HG03565 (cell line): Measurements from ENCODE around the gene IGF1R.

Experiments used
- ATAC-seq: cut with Tn5 transposase; IDR thresholded peaks from one replicate; pipeline ENCODE4 v1.9.1; 2021; ENCODE audit warnings: mild to moderate bottlenecking, moderate library complexity; ENCODE audit not compliant: unreplicated experiment

IGF1R gene

DNA sequence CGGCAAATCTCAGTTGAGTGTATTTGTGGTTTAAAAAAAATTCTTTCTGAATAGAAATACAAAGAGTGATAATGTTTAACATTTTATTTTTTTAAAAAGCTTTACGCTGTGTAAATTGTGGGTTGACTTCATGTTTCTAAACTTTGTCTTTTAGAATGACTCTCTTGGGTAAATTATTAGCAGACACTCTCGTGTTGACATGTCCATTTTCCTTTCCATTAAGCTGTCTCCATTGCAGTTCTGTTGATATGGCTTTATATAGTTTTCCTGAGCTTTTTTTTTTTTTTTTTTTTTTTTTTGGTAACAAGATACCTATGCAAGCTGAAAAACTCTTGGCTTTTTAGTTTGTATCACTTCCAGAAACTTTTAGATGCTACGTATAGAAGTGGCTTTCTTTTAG, 92.6 kb downstream of the IGF1R start:
- ATAC-seq, result no peak

DNA sequence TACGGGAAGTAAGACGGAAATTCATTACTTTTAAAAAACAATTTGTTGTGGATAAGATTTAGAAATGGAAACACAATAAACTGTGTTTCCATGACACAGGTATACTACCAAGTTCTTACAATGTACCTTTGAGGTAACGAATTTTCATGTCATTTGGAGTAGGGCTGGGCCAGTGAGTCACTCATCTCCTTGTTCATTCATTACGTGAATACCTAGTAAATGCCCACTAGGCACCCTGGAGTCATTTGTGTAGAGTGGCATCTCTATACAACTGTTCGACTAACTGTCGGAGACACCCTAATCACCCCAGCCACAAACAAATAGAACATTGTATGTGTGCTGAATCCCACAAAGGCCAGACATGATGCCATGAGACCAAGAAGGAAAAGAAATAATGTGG, 94.8 kb downstream of the IGF1R start:
- ATAC-seq, result no peak

DNA sequence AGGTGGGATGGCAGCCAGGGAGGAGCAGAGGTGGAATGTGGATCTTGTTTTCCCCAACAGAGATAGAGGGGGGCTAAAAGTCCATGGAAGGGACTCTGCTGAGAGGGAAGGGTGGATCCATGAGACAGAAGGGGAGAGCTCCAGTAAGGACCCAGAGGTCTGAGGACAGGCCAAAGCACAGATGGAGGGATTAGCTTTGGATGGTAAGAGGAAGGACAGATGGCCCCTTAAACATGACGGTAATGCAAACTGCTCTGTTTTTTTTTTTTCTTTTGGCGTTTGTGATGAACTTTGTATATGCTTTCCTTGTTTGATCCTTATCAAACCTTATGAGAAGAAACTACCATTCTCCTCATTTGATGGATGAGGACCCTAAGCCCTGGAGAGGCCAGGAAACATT, 96.2 kb downstream of the IGF1R start:
- ATAC-seq, result no peak

DNA sequence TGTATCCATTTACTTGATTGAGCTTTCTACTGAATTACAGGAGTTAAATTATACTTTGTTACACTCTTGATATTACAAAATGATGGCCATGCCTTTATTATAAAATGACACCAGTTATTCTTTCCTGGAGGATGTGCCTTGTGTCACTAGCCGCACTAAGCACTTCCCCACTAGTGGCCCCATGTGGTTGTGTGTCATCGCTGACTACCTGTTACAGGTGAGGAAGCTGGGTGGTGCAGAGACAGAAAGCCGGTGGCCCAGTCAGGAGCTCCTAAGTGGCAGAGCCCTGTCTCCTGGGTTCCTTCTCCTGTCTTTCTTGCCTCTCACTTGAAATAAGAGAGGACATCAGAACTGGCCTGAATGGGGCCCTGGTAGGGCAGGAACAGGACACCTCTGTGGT, 96.8 kb downstream of the IGF1R start:
- ATAC-seq, result no peak

DNA sequence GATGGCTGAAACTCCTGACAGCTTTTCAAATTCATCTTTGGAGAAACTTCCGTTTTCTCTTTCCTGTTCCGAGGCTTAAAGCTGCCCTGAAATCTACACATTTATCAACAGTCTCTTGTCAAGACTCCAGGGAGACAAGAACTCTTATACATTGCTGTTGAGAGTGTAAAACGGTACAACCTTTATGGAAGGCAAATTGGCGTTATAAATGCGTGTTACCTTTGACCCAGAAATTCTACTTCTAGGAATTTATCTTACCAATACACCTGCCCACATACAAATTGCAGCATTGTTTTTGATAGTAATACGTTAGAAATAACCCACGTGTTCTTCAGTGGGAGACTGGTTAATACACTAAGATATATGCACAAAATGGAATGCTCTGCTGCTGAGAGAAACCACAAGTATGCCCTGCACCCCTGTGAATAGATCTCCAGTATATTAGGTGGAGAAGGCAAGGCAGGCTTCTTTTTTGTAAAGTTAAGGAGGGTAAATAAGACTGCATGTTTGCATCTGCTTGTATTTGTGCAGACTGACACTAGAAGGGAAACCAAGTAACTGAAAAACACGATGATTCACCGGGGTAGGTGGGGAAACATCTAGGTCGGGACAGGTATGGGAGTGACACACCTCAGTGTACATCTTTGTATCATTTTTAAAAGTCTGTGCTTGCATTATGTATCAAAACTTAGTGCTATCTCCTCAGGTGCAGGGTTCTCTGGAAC, 97.5 kb downstream of the IGF1R start:
- ATAC-seq, result no peak

DNA sequence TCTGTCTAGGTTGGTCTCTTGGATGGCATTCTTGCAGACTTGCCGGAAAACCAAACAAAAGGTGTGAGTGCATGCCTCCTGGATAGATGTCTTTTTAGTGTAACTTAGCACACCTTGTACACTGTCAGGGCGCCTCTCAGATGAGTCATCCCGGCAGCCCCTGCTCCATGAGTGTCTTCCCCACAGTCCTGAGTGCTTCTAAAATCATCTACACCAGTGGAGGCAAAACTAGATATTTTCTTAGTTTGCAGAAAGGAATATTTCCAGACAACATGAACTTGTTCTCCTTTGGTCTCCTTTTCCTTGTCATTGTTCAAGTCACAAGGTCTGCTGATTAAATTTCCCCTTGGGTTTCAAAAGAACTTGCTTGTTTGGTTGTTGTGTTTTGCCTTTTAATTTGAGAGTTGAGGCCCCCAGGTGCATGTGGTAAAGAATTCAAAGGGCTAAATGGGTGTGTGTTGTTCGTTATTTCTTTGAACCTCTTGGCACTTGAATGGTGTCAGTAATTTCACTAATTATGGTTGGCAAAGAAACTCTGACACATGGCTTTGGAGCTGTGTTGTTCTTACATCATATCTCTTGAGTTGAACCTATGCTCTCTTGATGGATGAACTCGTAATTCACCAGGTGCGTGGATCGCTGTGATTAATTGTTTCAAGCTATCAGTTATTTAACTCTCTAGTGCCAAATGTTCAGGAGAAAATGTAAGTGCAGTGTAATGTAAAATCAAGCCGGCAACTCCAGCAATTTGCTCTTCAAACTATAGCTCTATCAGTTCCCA, 98.2 kb downstream of the IGF1R start:
- ATAC-seq, result no peak

DNA sequence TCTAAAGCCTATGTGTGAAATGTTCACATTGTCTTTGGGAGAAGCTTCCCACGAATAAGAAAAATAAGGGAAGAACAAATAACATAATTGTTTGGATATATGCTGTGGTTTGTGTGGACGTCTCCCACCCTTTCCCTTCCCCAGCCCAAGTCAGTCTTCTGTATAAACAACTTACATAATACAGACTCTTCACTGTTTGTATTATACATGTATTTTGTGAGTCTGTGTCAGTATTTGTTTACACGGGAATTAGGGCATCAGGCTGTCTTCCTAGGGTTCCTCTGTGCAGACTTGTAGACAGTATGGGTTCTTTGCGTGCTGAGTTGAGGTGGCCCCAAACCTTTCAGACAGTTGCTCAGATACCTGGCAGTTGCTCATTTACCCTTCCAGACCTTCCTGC, 103.4 kb downstream of the IGF1R start:
- no peak for ATAC-seq

DNA sequence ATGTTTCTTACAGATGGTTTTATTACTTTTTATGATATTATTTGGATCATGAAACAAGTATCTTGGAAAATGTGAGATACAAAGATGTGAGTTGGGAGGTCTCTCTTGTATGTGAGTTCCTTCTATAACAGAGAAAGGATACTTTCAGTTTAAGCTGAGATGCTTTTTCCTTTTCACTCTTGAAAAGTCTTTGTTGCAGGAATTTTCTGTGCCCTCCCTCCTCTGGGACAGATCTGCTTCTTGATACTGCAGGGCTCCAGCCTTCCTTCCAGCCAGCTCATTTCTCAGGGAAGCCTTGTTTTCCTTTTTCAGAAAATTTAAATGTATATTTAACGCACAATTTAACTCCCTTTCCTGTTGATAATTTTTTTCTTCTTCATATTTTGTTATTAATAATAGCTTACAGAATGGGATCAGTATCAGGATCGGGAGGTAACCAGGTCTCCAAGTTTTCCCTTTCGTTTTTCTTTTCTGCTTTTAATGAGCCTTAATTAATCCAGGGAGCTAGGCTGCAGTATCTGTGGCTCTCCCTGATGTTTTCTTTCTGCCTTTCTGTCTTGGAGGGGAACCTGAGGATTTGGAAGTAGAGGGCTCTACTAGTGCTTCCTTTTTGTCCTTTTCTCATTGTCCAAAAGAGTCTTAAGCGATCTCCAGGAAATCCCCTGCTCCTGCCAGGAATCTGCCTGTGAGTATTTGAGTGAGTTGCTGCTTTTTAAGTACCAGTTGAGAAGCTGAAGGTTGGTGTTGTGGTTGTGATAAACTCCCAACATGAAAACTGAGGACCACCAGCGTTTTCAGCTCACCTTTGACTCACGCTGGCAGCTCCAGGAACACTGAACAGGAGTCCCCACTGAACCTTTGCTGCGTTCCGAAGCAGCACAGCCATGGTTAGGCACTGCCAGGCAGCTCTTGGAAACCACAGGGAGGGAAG, 105.7 kb downstream of the IGF1R start:
- no peak for ATAC-seq

DNA sequence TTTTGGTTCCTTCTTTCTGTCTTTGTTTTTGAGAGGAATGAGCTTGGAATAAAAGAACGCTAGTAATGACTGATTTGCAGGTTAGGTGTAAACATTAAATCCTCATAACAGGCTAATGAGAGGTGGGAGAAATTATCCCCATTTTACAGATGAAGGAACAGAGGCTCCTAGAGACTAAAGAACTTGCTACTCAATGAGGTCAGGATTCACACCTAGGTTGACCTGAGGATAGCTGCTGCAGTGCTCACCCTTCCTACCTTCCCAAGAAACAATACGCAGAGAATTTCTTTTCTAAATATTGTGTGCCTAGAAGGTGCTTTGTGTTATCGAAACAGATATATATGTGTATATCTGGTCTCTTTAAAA, 106.3 kb downstream of the IGF1R start:
- ATAC-seq, result no peak

DNA sequence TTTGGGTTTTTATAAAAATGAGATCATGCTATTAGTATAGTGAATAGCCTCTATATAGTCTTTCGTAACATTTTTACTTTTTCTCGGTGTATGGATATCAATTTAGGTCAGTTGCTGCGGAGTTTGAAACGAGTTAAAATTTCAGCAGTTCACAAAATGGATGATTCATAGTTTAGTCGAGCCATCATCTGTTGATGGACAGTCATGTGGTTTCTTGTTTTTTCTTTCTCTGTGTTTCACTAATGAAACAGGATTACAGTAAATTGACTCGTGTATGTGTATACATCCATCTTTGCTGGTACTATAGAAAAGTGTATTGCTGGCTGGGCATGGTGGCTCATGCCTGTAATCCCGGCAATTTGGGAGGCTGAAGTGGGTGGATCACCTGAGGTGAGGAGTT, 106.8 kb downstream of the IGF1R start:
- no peak for ATAC-seq

DNA sequence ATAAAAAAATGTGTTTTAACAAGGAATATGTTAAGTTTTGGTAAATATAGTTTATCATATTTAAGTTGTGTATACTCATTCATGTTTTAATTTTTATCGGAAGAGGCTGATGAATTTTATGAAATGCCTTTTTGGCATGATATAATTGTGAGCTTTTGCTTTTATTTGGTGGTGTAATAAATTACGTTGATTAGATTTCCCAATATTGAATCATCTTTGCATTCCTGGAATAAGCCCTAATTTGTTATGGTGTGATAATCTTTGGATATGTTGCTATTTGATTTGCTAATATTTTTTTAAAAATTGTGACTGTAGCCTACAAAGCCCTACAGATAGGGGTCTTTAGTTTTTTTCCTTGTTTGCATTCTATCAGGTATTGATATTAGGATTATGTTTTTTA, 107.4 kb downstream of the IGF1R start:
- no peak for ATAC-seq

DNA sequence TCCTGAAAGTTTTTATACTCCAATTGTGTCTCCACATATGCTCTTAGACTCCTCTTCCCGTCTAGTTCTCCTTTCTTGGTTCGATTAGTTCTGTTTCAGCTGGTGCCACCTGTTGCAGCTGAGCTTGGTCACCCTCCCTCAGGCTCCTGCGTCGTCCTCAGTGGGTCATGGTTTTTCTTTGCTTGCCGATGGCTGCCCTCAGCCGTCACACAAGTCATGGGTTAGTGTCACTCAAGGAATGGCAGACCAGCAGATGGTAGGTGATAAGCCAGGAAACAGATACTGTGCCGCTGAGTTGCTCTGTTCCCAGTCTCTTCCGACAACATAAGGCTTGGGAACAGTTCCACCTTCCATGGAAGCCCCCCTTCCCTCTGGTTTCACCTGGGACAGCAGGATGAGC, 109.9 kb downstream of the IGF1R start:
- ATAC-seq, result no peak

DNA sequence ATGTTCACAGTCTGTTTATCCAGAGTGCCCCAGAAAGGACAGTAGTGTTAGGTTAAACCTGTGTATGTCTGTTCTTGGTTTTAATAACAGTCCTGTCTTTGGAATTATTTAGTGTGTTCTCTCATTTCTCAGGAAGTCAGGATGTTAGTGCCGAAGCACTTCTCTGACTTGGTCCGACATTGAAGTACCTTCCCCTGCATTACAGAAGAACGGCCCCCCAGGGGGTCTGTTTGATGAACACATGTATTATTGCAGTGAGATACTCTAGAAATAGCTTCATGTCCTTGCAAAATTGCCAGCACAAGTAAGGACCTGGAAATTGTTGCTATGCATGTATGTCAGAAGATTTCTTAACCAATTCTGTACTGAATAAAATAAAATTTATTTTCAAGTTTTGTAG, 110.9 kb downstream of the IGF1R start:
- no peak for ATAC-seq

DNA sequence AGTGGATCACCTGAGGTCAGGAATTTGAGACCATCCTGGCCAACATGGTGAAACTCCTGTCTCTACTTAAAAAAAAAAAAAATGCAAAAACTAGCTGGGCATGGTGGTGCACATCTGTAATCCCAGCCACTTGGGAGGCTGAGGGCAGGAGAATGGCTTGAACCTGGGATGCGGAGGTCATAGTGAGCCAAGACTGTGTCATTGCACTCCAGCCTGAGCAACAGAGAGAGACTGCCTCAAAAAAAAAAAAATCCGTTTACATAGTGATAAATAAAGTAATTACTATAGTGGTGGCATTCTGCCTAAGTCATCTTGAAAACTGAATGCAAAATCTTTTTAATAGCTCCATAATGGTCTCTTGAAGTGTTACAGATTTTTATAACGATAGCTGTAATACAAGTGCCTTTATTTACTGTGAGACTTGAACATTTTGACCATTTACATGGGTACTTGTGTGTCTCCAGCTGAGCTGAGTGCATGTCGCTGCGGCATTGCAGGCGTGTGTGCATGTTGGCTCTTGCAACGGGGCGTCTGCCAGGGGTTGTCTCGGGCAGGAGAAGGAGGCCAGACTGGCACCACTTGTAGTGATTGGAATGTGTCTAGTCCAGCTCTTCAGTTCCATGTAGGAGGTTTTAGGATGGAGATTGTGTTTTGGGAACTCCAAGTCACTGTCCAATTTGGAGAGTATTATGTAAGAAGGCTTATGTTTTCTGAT, 111.9 kb downstream of the IGF1R start:
- no peak for ATAC-seq

DNA sequence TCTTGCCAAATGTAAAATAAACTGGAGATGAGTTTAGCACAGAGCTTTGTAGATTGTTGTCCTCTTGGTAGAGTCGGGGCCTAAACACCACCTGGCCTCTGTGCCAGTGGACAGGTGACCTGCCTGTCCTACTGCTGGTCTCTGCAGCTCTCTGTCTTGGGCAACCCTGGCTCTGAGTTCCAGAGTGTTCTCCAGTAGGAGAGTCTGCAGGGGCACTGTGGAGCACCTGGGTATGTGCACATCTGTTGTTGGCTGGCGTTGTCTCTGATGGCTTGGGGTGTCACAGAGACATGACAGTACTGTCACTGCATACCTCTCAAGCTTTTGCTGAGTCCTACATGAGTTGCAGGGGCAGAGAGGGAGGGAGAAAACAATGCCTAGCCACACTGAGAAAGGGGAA, 112.6 kb downstream of the IGF1R start:
- ATAC-seq, result no peak

DNA sequence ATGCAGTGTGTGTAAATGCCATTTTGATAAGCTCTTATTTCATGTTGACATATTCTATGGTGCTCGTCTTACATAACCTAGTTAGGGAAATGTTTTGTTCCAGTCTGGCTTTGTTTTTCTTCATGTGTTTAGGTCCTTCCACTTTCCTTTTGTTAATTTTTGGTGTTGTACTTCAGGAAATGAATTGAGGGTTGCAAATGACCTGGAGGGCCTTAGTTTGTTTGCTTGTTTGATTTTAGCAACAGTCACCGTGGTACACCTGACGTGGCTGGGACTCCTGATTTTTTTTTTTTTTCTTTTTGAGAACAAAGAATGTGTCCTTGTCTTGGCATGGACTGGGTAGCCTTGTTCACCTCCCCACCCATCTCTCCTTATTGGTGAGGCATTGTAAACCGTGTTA, 114.8 kb downstream of the IGF1R start:
- ATAC-seq, result no peak

DNA sequence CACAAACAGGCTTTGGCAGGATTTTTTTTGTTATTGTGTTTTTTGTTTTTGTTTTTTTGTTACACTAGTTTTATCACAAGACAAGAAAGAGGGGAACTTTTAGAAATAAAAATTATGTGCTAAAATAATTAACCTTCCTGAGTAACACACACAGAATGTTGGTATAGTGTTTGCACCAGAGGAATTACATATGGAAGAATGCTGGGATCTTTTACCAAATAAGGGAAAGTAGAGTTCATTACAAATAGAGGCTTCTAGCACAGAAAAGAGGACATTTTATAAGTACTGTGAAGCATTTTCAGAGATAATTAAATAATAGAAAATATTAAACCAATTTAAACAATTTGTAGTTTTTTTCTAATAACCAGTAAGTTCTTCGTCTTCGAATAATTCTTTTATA, 116.0 kb downstream of the IGF1R start:
- no peak for ATAC-seq

DNA sequence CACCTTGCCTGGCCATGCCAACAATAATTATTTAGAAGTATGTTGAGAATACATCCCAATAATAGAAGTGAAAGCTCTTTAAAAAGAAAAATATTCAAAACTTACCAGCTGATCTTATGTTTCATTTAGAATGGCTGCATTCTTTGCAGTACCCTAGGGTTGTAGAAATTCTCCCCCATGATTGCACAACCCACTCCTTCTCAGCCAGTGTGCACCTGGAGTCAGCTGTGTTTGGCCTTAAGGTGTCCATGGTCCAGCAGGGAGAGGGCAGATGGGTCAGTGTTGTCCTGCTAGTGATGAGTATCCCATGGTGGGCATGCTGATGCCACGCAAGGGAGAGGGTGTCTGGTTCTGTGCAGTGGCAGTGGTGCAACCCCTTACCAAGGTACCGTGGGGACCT, 117.3 kb downstream of the IGF1R start:
- no peak for ATAC-seq

DNA sequence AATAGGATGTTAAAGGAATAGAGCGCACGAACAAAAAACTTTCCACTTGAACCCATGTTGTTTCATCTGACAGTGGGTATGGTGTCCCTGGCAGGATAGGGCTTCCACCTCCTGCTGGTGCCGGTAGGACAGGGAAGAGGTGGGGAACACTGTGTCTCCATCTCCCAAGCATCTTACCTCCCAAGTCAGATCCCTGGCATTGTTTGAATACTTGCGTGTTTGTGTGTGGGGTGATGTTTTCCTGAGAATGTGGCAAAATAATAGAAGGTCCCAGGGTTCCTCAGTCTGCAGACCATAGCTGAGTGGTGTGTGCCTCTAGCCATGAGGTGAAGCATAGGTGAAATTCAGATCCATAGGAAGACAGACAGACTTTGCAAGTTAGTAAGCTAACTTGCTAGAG, 119.4 kb downstream of the IGF1R start:
- ATAC-seq, result no peak

DNA sequence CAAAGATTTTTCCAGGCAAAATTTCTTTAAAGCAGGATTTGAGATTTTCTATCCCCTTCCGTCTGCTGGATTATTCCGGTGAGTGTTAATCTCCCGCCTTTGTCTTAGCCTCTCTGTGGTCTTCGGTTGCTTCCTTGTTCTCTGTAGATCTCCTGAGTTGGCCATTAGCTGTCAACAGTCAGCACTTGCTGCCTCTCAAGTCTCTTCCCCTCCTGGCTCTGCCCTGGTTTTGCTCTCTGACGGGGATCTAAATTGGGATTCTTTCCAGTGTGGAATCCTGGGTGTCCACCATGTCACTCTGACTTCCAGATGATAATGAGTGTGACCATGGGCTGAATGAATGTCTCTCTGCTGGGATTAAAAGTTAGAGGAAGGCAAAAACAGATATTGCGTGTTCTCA, 121.5 kb downstream of the IGF1R start:
- ATAC-seq, result no peak

DNA sequence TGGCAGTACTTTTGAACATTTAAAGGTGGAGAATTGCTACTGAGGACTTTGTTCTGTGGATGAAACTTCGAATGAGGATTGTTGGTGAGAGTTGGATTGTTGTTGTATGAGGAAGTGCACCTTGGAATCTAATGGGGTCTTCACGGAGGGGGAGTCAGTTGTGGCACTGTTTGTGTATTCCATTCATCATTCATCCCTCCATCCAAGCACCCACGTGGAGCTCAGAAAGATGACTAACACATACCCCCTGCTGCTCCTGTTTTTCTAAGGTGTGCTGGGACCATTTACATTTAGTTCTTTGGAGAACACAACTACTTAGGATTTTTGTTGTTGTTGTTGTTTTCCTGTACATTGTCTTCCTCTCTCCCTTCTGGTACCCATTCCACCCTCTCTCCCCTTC, 122.6 kb downstream of the IGF1R start:
- no peak for ATAC-seq
